ENCODE results near the gene PIK3CD.
"Not testable (repeated sequence)": the region's sequence is repeated elsewhere in the genome, so short reads cannot be mapped to it uniquely, and the experiment has no call there.

The PIK3CD gene

DNA sequence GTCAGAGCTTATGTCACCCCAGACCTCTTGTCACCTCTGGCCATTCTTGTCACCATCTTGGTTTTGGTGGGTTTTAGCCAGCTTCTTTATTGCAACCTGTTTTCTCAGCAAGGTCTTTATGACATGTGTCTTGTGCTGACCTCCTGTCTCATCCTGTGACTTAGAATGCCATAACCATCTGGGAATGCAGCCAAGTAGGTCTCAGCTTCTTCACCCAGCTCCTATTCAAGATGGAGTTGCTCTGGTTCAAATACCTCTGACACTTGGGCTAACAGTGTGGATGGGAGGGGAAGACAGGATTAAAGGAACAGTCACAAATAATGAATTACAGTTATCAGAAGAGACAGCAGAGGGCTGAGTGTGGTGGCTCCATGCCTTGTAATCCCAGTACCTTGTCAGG is 30.5 kb upstream of the PIK3CD start:
- no peak for DNase-seq (ENCODE audit: low read depth)

DNA sequence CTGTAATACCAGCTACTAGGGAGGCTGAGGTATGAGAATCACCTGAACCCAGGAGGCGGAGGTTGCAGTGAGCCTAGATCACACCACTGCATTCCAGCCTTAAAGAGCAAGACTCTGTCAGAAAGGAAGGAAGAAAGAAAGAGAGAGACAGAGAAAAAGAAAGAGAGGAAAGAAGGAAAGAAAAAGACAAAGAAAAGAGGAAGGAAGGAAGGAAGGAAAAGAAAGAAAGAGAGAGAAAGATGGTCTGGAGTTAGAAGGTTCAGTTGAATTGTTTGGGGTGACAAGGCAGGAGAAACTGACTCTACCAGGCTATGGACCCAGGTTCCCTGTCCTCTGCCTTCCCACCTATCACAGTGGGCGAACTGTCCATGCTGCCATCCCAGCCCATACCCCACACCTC is 27.4 kb upstream of the PIK3CD start:
- no peak for DNase-seq (ENCODE audit: low read depth)

DNA sequence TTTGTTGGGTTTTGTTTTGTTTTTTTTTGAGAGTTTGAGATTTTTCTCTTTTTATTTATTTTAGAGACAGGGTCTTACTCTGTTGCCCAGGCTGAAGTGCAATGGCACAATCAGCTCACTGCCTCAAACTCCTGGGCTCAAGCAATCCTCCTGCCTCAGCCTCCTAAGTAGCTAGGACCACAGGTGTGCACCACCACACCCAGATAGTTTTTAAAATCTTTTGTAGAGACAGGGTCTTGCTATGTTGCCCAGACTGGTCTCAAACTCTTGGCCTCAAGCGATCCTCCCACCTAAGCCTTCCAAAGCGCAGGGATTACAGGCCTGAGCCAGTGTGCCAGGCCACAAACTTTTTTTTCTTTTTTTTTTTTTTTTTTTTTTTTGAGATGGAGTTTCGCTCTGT is 26.5 kb upstream of the PIK3CD start:
- DNase-seq (ENCODE audit: low read depth): not testable (repeated sequence)

DNA sequence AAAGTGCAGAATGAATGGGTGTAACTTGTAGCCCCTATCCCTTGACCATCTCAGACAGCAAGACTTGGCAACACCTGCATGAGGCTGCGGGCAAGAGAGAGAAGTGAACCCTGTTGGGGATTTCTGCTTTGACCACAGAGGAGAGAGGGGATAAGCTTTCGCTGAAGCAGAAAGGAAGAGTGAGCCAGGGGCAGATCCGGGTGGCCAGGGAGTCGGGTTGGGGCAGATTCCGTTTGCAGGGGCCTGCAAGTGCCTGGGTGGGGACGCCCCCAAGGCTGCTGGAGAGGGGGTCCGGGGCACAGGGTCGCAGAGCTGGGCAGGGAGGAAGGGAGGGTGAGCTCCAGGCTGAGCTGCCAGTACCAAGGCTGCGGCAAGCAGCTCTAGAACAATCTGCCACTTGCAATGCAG is 25.3 kb upstream of the PIK3CD start:
- DNase-seq (ENCODE audit: low read depth): no peak

DNA sequence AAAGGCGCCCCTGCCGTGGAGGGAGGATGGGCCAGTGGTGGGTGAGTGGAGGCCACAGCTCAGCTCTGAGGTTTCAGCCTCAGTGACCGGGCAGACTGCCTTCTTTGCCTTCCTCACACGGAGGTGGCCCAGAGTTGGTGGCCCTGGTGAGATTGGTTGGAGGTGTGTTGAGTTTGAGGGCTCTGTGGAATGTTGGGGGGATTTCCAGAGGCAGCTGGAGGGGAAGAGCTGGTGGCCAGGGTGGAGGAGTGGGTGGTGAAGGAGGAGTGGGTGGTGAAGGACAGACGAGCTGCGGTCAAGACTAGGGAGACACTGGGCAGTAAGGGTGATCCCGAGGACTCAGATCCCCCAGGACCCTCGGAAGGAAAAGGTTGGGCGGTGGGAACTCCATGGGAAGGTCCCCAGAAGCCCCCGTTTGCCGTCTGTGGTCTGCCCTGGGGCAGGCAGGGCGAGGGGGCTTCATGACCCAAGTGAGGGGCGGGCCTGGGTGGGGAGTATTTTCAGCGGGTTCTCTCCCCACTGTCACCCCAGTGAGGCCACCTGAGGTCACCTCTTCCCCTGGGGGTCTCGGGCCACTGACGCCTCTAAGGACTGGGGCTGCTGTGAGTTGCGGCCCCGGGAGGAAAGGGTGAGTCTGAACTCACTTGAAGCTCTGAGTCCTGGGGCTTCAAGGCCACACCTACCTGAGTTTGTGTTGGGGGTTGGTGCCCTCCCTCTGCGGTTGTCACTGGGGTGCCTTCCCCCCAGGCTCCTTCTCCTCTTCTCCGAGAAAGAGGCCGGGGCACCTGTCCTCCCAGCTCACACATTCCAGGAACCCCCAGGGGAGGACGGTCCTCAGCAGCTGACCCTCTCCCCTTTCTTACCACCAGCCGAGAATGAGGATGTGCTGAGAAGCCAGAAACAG is 22.7 kb upstream of the PIK3CD start:
- DNase-seq (ENCODE audit: low read depth): peak; percentile 53

DNA sequence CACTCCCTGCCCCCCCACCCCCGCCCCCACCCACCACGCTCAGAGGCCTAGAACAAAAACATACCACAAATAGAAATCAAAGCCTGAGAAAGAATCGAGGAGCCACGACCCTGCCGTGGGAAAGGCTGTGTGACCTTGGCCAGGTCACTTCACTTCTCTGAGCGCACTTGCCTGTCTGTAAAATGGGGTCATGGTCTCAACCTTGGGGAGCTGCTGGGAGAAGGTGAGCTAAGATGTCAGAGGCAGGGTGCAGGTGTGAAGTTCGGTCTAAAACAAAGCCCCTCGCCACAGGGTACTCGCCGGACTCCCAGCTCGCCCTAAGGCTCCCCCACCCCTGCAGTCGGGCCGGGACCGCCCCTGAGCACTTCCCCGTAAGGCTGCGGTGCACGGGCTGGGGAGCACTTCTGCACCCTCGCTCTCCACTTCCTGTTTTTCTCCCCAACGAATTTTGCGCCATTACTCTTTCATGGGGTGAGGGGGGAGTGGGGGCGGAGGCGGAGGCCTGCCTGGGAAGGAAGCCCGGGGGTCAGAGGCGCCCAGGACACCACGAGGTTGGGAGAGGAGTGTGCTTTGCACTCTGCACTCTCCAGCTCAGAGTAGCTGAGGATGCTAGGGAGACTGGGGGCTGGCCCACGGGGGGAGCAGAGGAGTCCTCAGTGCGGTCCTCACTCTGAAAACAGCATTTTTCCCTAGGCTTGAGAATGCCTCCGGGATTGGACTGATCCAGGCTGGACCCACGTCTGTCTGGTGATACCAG is 21.9 kb upstream of the PIK3CD start:
- DNase-seq (ENCODE audit: low read depth): peak; percentile 55

DNA sequence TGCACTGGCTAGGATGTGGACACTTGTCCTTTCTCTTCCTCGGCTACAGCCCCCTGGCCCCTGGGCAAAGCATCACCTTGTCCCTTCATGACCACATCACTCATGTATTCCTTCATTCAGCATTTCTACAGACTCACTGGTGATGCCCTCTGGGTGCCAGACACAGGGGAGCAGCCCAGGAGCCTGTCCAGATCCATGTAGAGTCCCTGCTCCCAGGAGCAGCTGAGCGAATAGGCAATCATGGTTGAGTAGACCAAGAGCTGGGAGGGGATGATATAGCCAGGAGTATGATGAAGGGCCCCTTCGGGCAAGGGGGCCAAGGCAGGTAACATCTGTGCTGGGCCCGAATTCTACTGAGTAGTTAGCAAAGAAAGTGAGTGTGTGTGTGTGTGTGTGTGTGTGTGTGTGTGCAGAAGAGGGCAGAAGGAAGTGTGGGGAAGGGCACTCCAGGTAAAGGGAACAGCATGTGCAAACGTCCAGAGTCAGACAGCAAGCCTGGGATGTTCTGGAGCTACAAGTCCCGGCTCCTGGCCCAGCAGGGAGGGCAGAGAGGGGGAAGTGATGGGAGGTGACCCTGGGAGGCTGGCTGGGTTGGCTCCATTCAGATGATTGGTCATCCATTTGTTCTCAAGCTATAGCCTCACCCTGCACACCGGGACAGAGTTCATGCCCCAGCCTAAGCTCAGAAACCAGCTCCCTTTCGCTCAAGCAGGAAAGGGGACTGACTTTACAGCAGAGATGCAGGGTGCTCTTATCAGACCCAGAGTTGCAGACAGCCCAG is 21.0 kb upstream of the PIK3CD start:
- no peak for DNase-seq (ENCODE audit: low read depth)

DNA sequence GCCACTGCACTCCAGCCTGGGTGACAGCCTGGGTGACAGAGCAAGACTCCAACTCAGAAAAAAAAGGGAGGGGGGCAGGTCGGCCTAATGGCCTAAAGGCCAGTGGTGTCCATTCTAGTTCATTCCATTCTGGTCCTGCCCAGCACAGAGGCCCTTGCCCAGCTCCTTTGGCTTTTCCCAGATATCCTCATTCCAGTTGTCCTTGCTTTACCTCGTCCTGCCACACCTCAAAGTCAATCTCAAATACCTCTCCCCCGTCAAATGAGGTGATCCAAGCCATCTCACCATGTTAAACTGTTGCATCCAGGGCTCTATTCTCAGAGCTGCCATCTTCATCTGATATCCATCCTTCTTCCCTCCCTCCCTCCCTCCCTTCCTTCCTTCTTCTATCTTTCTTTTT is 19.9 kb upstream of the PIK3CD start:
- DNase-seq (ENCODE audit: low read depth): no peak

DNA sequence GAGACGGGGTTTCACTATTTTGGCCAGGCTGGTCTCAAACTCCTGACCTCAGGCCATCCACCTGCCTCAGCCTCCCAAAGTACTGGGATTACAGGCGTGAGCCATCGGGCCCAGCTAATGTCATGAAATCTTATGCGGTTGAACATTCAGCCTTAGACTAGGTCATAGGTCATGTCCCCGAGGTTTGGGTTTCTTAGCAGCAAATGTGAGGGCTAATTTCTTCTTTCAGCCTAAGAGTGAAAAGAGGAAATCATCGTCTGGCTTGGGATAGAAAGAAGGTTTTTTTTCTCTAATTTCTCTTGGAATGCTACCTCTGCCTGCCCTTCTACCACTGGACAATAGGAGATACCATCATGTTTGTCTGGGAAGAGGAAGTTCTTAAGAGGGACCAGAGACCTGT is 18.0 kb upstream of the PIK3CD start:
- DNase-seq (ENCODE audit: low read depth): no peak

DNA sequence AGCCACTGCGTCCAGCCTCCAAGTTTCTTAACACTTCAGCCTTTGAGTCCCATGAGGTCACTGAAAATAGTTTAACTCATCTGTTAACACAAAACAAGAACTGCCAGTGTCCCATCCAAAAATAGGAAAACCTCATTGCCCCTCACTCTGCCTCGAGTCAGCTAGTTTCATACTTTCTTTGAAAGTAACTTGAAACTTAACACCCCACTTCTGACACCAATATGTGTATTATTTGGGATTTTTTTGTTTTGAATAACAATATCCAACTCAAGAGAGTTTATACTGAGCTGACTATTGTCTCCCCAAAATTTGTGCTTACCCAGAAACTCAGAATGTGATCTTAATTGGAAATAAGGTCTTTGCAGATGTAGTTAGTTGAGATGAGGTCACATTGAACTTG is 16.9 kb upstream of the PIK3CD start:
- no peak for DNase-seq (ENCODE audit: low read depth)

DNA sequence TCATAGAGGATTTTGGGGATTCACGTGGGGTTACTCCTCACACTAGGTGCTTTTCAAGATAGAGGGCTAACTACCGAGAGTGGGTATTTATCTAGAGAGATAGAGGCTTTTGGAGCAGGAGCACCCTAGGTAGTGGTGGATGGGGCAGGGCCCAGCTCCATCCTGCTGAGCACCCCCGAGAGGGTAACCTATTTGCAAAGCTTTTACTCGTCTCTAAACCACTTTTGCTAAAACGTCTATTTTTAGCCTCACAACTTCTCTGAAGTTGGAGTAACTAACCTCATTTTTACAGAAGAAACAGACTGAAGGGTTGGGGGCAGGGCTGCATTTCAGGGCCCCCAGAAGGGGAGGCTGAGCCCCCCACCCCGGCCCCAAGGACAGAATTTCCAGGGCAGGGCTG is 12.3 kb upstream of the PIK3CD start:
- DNase-seq (ENCODE audit: low read depth): no peak

DNA sequence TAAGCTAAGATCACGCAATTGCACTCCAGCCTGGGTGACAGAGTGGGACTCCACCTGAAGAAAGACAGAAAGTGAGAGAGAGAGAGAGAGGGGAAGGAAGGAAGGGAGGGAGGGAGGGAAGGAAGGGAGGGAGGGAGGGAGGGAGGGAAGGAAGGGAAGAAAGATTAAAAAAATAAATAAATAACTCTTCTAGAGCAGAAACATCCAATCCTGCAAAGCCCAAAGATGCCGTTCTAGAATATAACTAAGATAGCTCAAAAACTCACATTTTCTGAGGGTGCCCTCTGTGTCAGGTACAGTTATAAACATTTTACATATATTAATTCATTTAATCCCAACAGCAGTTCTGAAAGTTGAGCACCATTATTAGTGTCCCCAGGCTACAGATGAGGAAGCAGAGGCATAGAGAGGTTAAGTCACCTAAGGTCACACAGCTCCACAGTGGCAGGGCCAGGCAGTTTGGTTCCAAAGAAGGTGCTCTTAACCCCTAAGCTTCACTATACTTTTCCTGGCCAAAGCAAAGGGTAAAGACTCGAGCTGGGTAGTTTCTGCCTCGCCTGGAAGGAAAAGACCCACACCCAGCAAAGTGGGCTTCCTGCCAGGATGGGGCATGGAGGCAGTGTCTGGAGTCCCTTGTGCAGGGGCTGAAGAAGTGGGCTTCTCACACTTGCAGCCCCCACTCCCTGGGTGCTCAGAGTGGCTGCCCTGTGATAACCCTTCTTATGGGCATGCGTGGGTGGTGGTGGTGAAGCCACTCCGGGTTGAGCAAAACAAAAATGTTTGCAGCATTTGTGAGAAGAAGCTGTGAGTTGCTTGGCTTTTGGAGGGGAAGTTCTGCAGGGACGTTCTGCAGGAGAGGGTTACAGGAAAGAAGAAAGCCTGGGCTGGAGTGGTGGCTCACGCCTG is 7.9 kb upstream of the PIK3CD start:
- DNase-seq (ENCODE audit: low read depth): no peak

DNA sequence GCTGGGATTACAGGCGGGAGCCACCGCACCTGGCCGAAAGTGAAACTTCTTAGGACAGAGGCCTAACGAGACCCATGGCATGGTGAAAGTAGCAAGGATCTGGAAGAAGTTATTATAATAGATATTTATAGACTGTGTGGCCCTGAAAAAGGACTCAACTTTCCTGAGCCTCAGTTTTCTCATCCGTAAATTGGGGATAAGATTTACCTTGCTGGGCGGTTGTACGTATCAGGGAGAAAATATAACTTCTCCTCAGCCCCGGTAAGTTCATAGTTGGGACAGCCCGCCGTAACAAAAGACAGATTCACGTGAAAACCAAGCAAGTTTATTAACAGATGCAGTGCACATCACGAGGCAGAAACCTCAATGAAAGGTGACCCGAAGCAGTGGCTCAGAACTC is 5.5 kb upstream of the PIK3CD start:
- no peak for DNase-seq (ENCODE audit: low read depth)

DNA sequence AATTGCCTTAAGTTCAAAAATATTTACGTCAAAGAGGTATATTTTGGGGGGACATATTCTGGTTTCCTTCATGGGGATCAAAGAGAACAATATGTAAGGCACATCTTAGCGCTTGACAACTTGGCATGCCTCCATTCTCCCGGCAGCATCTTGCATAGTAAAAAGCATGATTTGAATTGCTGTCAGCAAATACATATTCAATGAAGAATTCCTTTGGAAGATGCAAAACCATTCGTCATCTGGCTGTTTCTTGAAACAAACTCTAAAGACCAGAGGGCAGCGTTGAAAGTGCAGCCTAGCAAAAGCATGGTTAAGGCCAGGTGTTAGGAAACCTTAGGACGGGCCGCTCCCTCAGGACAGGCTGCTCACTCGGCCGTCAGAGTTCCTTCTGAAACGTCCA is 3.4 kb upstream of the PIK3CD start:
- DNase-seq (ENCODE audit: low read depth): no peak

DNA sequence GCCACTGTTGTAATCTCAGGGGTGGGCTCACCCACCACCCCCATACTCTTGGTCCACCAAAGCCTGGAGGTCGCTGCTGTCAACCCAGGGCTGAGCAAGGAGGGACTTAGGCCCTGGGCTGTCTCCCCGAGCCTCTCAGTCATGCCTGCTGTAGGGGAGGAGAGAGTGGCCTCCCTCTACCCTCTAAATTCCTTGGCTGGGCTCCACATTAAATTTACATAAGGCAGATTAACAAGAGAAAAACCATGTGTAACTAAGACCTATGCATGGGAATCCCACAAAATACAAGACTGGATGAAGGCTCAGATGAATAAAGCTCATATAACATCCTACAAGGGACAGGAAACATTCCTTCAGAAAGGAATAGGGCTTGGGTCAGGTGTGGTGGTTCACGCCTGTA is 1.8 kb upstream of the PIK3CD start:
- no peak for DNase-seq (ENCODE audit: low read depth)

DNA sequence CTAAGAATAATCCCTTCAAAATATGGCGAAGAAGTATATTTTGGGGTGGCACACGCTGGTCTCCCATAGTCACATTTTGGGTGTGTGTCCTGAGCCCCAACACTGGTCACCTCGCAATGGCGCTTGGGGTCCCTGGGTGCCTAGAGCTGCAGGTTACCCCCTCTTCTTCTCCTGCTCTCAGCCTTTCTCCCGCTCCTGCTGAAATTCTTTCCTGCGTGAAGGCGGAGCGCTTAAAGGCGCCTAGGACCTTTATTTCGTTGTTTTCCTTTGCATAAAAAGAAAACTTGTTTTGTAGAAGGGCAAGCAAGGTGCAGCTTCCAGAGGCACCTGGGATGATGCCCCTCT is 339 bp upstream of the PIK3CD start:
- DNase-seq (ENCODE audit: low read depth): no peak

DNA sequence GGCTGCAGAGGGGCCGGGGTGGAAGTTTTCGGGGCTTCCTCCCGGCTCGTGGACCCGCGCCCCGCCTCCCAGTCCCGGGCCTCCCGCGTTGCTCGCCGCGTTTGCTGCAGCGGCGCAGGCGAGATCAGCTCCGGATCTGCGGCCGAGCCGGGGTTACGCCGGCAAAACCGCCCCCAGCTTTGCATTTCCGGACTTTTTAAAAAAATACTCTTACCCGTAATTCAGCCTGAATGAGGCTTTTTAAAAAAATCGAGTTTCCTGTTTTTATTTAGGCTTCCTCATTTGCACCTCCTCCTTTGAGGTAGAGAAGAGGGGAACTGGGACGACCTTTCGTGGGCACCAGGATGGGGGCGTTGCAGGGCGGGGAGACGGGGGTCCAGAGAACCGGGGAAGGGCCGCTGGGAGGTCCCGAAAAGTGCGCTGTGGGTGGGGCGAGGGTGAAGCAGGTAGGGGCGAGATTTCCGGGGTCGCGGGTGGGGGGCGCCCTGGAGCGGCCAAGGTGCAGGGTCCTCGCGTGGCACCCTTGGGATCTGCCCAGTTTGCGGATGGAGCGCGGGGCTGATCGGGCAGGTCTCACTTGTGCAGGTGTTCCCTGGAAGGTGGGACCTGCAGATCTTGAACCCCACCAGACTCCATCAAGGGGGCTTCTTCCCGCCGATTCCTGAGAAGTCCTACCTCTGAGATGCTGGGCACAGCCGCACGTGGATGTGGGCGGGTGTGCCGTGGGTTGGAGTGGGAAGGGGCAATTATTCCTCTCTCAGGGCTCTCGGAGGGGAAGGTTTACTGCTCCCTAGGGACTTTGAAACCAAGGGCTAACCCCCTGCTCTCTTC is 1.1 kb downstream of the PIK3CD start:
- DNase-seq (ENCODE audit: low read depth): peak; percentile 62

DNA sequence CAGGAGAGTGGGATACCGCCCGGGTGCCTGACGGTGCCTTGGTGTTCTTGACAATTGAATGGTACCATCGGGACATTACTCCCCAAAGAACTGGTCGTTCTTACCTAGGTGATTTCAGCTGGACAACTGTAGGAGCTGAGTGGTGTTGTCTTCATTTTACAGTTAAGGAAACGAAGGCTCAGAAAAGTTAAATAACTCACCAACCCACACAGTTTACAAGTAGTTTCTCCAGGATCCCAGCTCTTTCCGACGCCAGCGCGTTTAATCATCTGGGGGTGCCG is 1.6 kb downstream of the PIK3CD start:
- no peak for DNase-seq (ENCODE audit: low read depth)

DNA sequence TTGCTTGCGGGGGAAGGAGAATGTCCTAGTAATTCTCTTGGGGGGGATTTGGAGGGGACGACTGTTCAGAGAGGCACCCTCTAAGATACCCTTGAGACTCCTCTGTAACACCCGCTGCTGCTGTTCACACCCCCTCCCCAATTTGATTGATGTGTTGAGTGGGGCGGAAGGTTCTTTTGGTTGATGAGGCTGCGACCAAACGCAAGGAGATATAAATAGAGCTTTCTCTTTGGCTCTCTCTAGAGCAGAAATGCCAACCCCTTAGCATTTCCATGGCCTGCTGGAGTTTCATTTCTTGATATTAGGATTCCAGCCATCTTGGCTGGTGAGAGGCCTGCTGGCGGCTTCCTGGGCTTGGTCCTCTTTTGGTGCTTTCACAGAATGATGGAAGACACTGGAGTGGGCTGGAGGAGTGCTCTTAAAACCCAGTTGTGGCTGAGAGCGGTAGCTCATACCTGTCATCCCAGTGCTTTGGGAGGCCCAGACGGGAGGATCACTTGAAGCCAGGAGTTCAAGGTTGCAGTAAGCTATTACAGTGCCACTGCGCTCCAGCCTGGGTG is 2.0 kb downstream of the PIK3CD start:
- no peak for DNase-seq (ENCODE audit: low read depth)

DNA sequence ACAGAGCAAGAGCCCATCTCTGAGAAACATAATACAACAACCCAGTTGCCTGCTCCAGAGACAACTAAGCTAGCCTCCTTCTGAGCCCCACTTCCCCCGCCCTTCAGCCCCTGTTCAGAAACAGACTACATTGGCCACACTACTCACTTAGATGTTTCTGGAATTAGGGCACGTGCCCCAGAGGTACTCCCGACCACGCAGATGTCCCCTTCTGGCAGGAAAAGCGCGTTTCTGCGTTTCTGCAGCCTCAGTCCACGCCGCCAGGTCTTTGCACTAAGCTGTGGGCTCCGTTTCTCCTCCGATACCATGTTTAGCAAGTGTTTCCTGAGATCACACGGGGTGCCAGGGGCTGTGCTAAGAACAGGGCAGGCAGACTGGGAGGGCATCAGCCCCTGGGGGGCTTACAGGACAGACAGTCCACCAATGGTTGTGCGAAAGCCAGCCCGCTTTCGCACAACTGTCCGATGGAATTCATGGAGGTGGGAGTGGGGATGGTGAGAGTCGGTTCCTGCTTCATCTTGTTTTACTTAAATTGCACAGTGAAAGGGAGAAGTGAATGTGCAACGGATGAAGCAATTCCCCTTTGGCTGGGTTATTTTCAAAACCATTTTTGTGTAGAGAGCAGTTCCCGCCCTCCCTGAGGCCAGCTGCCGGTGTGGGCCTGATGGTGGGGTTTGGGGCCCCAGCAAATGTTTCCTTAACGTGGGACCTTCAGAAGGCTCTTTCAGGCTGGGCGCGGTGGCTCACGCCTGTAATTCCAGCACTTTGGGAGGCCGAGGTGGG is 2.7 kb downstream of the PIK3CD start:
- no peak for DNase-seq (ENCODE audit: low read depth)

Measured in T follicular helper cell (primary cell).